ENCODE data around the gene MTHFD1L.

The MTHFD1L gene

DNA sequence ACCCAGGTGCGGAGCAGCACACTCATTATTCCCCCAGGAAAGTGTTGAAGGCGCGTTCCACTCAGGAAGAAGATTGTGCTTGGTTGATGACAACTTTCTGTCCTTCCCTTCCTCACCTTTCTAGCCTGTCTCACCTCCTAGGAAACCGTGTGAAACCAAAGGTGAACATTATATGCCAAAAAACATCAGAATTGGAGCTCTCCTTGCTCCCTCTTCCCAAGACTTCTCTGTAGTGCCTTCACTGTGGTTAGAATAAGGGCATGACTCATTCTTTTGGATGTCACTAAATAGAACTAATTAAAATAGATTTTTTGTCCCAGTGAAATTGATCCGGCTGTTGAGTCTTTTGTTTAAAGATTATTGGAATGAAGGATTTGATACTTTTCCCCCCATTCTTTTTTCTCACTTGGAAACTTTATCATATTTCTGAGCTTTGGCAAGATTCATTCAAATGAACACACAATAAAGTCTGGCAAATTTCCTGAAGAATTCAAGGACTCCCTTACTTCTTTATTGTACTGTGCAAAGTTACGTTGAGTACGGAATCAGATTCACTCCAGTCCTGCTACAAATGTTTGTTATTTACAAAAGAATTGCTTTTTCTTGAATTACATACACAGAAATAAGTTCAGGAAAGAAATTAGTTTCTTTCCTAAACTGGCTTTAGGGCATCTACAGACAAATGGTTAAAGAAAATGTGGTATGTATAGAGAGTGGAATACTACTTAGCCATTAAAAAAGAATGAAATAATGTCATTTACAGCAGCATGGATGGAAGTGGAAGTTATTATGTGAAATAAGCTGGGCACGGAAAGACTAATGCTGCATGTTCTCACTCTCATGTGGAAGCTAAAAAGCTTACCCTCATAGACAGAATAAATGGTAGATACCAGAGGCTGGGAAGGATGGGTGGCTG lies 231.4 kb downstream of the MTHFD1L start:
- Histone ChIP-seq H3K9me3 (ENCODE audit: severe bottlenecking) (no peaks in the 10 kb centered on the region), H3K27ac (no peak overlapping the region), H3K27me3 (ENCODE audit: insufficient read depth, low read depth, severe bottlenecking) (no peaks in the 10 kb centered on the region), H3K4me3 (ENCODE audit: low read depth, low read length) (no peak overlapping the region), H3K36me3 (peaks cover 7% of the 10 kb centered on the region; the same call in 1 of the 2 replicates)
- DNase-seq, result no peak
- TF ChIP-seq, protein P1, sequence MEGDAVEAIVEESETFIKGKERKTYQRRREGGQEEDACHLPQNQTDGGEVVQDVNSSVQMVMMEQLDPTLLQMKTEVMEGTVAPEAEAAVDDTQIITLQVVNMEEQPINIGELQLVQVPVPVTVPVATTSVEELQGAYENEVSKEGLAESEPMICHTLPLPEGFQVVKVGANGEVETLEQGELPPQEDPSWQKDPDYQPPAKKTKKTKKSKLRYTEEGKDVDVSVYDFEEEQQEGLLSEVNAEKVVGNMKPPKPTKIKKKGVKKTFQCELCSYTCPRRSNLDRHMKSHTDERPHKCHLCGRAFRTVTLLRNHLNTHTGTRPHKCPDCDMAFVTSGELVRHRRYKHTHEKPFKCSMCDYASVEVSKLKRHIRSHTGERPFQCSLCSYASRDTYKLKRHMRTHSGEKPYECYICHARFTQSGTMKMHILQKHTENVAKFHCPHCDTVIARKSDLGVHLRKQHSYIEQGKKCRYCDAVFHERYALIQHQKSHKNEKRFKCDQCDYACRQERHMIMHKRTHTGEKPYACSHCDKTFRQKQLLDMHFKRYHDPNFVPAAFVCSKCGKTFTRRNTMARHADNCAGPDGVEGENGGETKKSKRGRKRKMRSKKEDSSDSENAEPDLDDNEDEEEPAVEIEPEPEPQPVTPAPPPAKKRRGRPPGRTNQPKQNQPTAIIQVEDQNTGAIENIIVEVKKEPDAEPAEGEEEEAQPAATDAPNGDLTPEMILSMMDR (IDR thresholded peaks at IDR 0.05; ENCODE audit: low read depth, low read length), result no peak

DNA sequence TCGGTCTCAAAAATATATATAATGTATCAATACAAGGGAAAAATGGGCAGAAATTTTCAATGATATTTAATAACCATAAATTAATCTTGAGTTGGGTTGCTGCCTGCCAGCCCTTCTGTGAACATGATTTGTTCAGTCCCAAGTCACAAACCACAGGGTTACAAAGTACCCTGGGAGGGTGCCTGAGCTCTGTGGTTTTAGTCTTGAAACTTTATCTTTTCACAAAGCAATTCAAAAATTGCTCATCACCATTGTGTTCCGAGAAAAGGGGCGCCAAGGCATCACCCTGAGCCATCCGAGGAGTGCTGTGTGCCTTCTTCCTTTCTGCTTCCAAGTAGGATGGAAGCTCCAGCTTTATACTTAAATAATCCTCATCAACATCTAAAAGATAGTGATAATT lies 232.7 kb downstream of the MTHFD1L start:
- H3K27me3 ChIP-seq (ENCODE audit: insufficient read depth, low read depth, severe bottlenecking), result no peaks in the 10 kb centered on the region
- H3K36me3 ChIP-seq, result 0 out of 2 replicates have a peak, but pooled peaks cover 3% of the 10 kb centered on the region
- H3K4me3 ChIP-seq (ENCODE audit: low read depth, low read length), result no peak overlapping the region
- DNase-seq, result no peak
- H3K27ac ChIP-seq, result no peak overlapping the region
- H3K9me3 ChIP-seq (ENCODE audit: severe bottlenecking), result no peaks in the 10 kb centered on the region
- TF ChIP-seq, protein P1 (IDR thresholded peaks at IDR 0.05; ENCODE audit: low read depth, low read length), result no peak

DNA sequence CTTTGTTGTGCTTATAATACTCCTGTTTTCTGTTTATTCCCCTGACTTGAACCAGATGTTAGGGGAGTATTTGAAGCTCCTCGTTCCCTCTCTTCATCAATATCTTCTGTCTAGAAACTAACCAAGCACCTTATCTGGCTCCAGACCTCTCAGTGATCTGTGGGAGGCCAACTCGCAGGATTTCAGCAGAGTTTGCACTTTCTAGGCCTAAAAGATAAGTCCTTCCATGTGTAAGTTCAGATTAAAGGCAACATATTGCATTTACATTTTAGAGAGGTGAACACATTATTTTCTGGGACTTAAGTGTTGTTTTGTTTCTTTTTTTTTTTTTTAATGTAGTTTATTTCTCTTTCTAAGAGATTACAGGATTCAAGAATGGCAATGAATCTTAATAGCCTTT lies 234.8 kb downstream of the MTHFD1L start:
- H3K27ac ChIP-seq, result no peak overlapping the region
- no peaks in the 10 kb centered on the region for H3K27me3 ChIP-seq (ENCODE audit: insufficient read depth, low read depth, severe bottlenecking)
- TF ChIP-seq, protein P1 (IDR thresholded peaks at IDR 0.05; ENCODE audit: low read depth, low read length), result no peak
- no peaks in the 10 kb centered on the region for H3K36me3 ChIP-seq
- DNase-seq, result no peak
- no peak overlapping the region for H3K4me3 ChIP-seq (ENCODE audit: low read depth, low read length)
- H3K9me3 ChIP-seq (ENCODE audit: severe bottlenecking), result no peaks in the 10 kb centered on the region

DNA sequence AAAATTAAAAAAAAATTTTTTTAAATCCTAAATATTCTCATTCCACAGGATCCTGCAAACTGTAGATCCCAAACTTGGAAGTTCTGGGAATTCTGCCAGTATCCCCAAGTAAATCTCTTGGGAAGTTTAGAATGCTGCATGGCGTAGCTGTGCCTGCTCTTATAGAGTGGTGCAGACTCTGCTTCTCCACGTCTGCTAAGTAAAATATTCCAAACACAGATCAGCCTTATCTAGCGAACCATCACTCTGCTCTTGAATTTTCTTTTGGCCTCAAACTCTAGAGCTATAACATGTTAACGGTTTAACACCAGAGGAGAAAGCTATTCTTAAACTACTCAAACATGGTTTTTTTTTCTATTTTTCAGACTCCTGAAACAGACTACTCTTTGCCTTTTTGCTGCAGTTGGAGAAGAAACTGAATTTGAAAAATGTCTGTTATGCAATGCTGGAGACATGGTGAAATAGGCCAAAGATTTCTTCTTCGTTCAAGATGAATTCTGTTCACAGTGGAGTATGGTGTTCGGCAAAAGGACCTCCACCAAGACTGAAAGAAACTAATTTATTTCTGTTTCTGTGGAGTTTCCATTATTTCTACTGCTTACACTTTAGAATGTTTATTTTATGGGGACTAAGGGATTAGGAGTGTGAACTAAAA lies 235.8 kb downstream of the MTHFD1L start:
- no peaks in the 10 kb centered on the region for H3K36me3 ChIP-seq
- no peaks in the 10 kb centered on the region for H3K9me3 ChIP-seq (ENCODE audit: severe bottlenecking)
- no peaks in the 10 kb centered on the region for H3K27me3 ChIP-seq (ENCODE audit: insufficient read depth, low read depth, severe bottlenecking)
- TF ChIP-seq, protein P1 (IDR thresholded peaks at IDR 0.05; ENCODE audit: low read depth, low read length), result no peak
- no peak overlapping the region for H3K4me3 ChIP-seq (ENCODE audit: low read depth, low read length)
- no peak for DNase-seq
- no peak overlapping the region for H3K27ac ChIP-seq

DNA sequence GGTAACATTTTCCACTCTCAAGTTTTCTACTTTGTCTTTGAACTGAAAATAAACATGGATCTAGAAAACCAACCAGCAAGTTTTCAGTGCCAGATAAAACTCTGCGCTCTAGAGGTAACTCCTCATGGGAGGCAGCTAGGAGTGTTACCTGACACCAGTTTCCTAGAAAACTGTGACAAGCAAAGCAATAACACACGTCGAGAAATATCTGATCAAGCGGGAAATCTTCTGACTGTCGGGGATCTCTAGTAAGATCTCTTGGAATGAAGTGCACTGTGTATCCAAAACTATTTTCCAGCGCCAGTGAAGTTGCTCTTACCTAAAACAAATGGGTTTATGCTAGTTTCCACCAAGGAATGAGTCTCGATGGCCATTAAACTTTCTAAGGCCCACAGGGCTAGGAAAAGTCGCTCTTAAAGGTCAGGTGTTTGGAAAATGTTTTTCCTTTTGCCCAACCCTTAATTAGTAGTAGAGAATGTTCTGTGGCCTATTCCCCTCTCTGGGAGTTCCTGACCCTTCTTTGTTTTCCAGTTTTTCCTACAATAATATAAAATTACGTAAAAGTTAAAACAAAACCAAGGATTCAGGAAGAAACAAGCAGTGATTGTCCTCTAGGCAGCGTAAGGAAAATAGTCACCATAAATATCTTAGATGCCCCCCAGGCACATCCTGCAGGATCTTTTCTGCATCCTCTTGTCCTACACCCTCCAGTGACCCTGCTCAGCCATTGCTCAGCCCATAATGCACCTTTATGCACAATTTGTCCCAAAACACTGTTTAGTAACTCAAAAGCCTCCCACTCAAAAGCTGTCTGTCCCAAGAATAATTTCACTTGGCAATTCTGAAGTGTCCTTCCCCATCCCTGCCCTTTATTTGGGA lies 236.6 kb downstream of the MTHFD1L start:
- H3K4me3 ChIP-seq (ENCODE audit: low read depth, low read length), result no peak overlapping the region
- H3K9me3 ChIP-seq (ENCODE audit: severe bottlenecking), result no peaks in the 10 kb centered on the region
- DNase-seq, result no peak
- H3K36me3 ChIP-seq, result no peaks in the 10 kb centered on the region
- TF ChIP-seq, protein P1 (IDR thresholded peaks at IDR 0.05; ENCODE audit: low read depth, low read length), result no peak
- no peak overlapping the region for H3K27ac ChIP-seq
- no peaks in the 10 kb centered on the region for H3K27me3 ChIP-seq (ENCODE audit: insufficient read depth, low read depth, severe bottlenecking)

Data from WERI-Rb-1 (cell line).